ENCODE results near the gene MALT1. TPM values are rescaled to one million over a fixed set of nuclear protein-coding genes. Genes with fewer than 3 reads are reported as not detected.

The MALT1 gene
- total RNA-seq, 2 donors from 2014 or later, result 34.0 to 70.8 TPM

DNA sequence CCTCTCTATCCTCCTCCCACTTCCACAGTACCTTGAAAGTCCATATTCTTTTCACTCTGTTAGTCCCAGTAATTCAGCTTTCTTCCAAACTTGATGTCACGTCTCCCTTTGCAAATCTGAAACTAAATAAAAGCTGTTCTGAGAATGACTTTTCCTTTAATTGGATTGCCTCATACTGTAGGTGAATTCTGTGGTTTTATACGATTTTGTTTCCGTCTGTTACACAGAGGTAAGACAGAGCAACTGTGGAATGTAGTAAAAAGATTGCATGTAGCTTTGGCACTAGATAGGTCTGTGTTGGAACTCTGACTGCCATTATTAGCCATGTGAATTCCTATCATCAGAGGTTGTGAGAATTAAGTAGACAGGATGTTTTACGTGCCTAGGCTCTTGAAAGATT lies 25.9 kb downstream of the MALT1 start:
- H3K27ac Mint-ChIP-seq, result peak overlapping the region; percentile 35 to 85
- ATAC-seq (peak in 1 of 2 donors; percentile 53), DNase-seq (ENCODE audit: low spot score in 2 of 2) (no peak)
- H3K36me3 Mint-ChIP-seq, result peaks cover 22 to 37% of the 10 kb centered on the region in 2 donors
- peaks cover 0 to 7% of the 10 kb centered on the region in 2 donors for H3K9me3 Mint-ChIP-seq

- peaks cover 22 to 51% of the 10 kb centered on the region in 2 donors for H3K36me3 Mint-ChIP-seq
- ATAC-seq (no peak), DNase-seq (ENCODE audit: low spot score in 2 of 2) (no peak)
- H3K9me3 Mint-ChIP-seq, result peaks cover 0 to 11% of the 10 kb centered on the region in 2 donors
- no peak overlapping the region for H3K27ac Mint-ChIP-seq
Measured at GRCh38 chr18:58698701-58699193, 27.5 kb downstream of the MALT1 start.

GRCh38 chr18:58699551-58699950 lies 28.3 kb downstream of the MALT1 start:
- peaks cover 0 to 11% of the 10 kb centered on the region in 2 donors for H3K9me3 Mint-ChIP-seq
- H3K27ac Mint-ChIP-seq, result no peak overlapping the region
- no peak for ATAC-seq
- no peak for DNase-seq (ENCODE audit: low spot score in 2 of 2)
- peaks cover 22 to 53% of the 10 kb centered on the region in 2 donors for H3K36me3 Mint-ChIP-seq

- DNase-seq (ENCODE audit: low spot score in 2 of 2) (no peak), ATAC-seq (no peak)
- Mint-ChIP-seq H3K9me3 (peaks cover 0 to 7% of the 10 kb centered on the region in 2 donors), H3K36me3 (peaks cover 22 to 53% of the 10 kb centered on the region in 2 donors), H3K27ac (no peak overlapping the region)
Measured at GRCh38 chr18:58700209-58700608, 28.9 kb downstream of the MALT1 start.

- DNase-seq (ENCODE audit: low spot score in 2 of 2) (no peak), ATAC-seq (no peak)
- H3K27ac Mint-ChIP-seq, result no peak overlapping the region
- H3K36me3 Mint-ChIP-seq, result peaks cover 12 to 40% of the 10 kb centered on the region in 2 donors
- no peaks in the 10 kb centered on the region for H3K9me3 Mint-ChIP-seq
Measured at GRCh38 chr18:58712930-58713329, 41.7 kb downstream of the MALT1 start.

DNA sequence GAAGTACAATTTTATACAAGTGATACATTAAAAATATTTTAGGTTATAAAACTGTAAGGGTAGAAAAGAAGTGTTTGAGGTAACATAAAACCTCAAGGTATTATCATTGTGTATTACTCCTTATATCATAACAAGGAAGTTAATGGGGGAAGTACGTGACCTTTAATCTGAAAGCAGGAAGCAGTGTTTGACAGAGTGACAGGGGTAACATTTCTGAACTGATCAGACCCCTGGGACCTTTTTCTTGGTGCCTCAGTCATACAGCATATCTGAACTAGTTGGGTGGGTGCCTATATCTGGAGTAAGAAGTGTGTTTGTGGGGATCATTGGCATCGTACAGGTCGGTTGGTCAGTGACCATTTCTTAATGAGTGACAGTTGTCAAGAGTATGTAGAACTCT lies 43.0 kb downstream of the MALT1 start:
- Mint-ChIP-seq H3K27ac (peak overlapping the region; percentile 63 to 84), H3K9me3 (no peaks in the 10 kb centered on the region), H3K36me3 (peaks cover 12 to 28% of the 10 kb centered on the region in 2 donors)
- ATAC-seq, result peak in 1 of 2 donors; percentile 70
- DNase-seq (ENCODE audit: low spot score in 2 of 2), result no peak

DNA sequence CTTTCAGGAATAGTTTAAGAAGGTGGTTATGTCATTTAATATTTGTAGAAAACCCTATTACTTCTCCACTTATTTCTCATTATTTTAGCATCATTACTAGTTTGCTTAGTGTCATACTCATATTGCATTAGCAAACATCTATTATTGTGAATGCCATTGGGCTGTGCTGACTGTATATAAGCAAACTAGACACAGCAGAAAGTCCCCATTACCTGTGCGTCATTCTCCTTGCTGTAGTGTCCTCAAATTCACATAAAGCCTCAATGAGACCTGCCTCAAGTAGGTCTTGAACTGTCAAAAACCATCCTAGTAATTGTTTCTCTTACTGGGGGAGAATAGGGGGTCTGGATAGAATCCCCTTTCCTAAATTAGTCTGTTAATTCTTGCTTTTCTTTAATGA lies 43.6 kb downstream of the MALT1 start:
- DNase-seq (ENCODE audit: low spot score in 2 of 2), result no peak
- Mint-ChIP-seq H3K36me3 (peaks cover 12 to 22% of the 10 kb centered on the region in 2 donors), H3K27ac (peak overlapping the region in 1 of 2 donors; percentile 63), H3K9me3 (no peaks in the 10 kb centered on the region)
- ATAC-seq, result peak in 1 of 2 donors; percentile 49

- Mint-ChIP-seq H3K27ac (peak overlapping the region in 1 of 2 donors; percentile 63), H3K36me3 (peaks cover 12 to 27% of the 10 kb centered on the region in 2 donors)
- no peak for ATAC-seq
Measured at GRCh38 chr18:58715540-58715939, 44.3 kb downstream of the MALT1 start.

DNA sequence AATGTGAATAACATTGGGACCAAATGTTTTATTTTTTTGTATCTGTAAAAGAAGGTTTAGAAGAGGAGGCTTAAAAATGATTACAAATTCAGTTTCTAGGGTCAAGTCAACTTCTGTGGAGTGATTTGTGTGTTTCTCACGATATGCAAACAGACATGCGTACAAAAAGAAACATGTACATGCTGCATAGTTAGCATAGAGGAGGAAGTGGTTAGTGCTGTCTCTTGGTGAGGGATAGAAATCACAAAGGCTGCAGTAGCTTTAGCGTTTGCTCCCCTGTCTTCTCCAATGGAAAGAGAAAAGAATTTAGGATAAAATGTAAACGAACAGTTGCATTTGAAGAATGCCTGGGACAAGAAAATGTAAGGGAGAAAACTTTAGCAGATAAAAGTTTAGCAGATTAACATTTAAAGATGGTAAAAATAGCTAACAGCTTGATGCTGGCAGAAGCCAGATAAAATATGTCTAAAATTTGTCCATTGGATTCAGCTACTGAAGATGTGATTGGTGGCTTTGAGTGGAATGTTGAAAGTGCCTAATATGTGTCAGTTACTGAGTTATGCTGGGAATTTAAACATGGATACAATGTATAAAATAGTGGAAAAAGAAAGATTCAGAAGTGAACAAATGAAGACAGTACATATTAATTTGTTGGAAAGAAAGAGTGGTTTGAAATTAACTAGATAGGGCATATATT lies 44.9 kb downstream of the MALT1 start:
- Mint-ChIP-seq H3K9me3 (no peaks in the 10 kb centered on the region), H3K27ac (peak overlapping the region; percentile 63 to 79), H3K36me3 (peaks cover 12 to 27% of the 10 kb centered on the region in 2 donors)
- no peak for DNase-seq (ENCODE audit: low spot score in 2 of 2)
- peak; percentile 57 to 72 for ATAC-seq

More at GRCh38 chr18:58715540-58715939, 44.3 kb downstream of the MALT1 start:
- H3K9me3 Mint-ChIP-seq, result no peaks in the 10 kb centered on the region
- no peak for DNase-seq (ENCODE audit: low spot score in 2 of 2)

DNA sequence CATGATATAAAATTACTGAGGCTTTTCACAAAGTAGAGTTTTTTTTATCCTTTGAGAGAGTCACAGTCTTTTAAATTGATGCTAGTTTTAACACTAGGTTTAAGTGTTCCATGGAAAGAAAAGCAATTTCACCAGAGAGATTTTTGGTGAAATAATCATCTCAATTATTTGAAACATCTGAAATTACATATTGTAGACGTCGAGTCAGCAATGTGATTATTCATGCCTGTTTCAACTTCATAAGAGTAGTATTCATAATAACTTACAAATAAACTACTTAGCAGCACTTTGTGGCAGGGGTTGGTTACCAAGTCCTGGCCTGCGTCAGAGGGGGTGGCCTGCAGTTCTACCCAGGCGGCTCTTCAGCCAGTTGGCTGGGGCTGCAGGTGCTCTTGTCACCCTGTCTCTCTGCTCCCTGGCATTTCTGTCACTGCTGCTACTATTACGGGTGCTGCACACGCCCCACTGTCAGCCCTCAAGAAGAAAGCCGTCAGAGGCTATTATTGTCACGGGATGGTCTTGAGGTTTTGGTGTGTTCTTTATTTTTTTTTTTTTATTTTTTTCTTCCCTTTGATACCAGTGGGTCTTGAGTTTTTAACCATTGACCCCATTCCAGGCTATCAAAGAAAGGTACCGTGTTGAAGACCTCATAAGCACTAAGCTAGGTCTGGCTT lies 50.4 kb downstream of the MALT1 start:
- no peak for ATAC-seq
- peaks cover 3 to 11% of the 10 kb centered on the region in 2 donors for H3K36me3 Mint-ChIP-seq
- H3K27ac Mint-ChIP-seq, result no peak overlapping the region
- DNase-seq (ENCODE audit: low spot score in 2 of 2), result no peak
- no peaks in the 10 kb centered on the region for H3K9me3 Mint-ChIP-seq

DNA sequence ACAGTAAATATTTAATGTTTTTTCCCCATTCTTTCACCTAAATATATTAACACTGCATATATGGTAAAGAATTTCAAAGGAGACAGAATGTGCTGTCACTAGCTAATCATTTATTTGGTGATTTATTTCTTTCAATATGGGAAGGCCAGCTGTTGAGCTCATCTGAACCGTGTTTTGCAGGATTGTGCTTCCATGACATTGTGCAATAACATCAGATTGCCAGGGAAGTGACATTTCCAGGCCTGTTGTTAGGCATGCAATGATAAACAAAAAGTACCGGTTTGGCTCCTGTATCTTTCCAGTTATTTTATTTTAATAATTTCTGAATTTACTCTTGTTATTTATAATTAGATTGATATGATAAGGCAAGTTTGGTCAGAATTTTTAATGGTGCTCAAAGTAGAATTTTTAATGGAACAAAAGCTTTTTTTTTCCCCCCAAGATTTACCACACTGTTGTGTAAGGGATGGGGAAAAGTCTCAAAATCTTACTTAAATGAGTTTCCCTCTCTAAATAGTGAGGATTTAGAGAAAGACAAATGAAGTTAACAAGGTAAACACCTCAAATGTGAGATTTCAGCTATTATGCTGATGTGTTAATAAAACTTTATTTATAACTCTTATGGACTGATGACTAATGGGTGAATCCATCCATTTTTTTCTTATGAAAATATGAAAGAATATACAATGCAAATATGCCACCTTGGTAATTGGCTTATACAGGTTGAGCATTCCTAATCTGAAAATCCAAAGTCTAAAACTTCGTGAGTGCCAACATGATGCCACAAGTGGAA lies 52.7 kb downstream of the MALT1 start:
- Mint-ChIP-seq H3K36me3 (peaks cover 0 to 11% of the 10 kb centered on the region in 2 donors), H3K9me3 (no peaks in the 10 kb centered on the region), H3K27ac (no peak overlapping the region)
- DNase-seq (ENCODE audit: low spot score in 2 of 2) (no peak), ATAC-seq (no peak)

GRCh38 chr18:58726671-58727070 lies 55.4 kb downstream of the MALT1 start:
- Mint-ChIP-seq H3K27ac (peak overlapping the region in 1 of 2 donors; percentile 78), H3K36me3 (peaks cover 0 to 6% of the 10 kb centered on the region in 2 donors)

DNA sequence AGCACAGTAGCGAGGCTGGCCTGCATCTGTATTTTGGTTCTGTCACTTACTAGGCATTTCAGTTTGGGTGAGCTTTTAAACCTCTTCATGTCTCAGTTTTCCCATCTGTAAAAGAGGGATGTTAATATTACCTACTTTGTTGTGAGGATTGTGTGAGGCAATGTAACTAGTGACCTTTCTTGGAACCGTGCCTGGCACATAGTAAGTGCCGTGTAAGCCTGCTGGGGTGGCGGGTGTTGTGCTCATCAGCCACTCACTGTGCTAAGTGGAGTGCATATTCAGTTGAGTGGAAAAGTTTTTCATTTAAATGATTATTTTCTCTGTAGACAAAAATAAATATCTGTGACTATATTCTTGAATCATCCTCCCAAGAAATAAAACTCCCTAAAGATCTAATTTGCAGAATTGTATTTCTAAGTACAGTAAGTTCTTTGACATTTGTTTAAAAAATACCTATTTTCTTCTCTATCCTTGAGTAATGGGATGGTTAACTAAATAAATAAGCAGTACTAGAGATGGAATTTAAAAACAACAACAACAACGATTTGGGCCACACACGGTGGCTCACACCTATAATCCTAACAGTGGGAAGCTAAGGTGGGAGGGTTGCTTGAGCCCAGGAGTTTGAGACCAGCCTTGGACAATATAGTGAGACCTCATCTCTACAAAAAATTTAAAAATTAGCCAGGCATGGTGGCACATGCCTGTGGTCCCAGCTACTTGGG lies 56.7 kb downstream of the MALT1 start:
- H3K36me3 Mint-ChIP-seq, result peaks cover 0 to 6% of the 10 kb centered on the region in 2 donors
- ATAC-seq, result no peak
- no peak overlapping the region for H3K27ac Mint-ChIP-seq
- no peak for DNase-seq (ENCODE audit: low spot score in 2 of 2)
- no peaks in the 10 kb centered on the region for H3K9me3 Mint-ChIP-seq

More at GRCh38 chr18:58726671-58727070, 55.4 kb downstream of the MALT1 start:
- no peak for DNase-seq (ENCODE audit: low spot score in 2 of 2)
- no peak for ATAC-seq
- H3K9me3 Mint-ChIP-seq, result no peaks in the 10 kb centered on the region

DNA sequence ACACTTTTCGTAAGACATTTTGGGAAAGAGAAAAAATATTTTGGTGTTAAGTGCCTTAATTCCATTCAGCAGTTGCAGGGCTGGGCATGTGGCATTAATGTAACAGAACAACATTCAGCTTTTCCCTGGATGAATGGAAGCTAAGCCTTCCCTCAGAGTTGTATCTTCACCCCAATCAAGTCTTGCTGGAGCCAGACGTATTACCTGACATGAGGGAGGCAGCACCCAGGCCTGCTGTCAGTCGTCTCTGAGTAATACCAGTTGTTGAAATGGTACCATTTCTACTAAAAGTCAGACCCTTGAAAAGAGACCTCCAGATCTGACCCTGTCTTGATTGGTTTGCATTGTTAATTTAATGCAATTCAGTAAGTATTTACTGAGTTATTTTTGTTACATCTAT lies 57.5 kb downstream of the MALT1 start:
- peaks cover 0 to 6% of the 10 kb centered on the region in 2 donors for H3K36me3 Mint-ChIP-seq
- H3K27ac Mint-ChIP-seq, result no peak overlapping the region
- no peak for DNase-seq (ENCODE audit: low spot score in 2 of 2)
- H3K9me3 Mint-ChIP-seq, result no peaks in the 10 kb centered on the region
- no peak for ATAC-seq

DNA sequence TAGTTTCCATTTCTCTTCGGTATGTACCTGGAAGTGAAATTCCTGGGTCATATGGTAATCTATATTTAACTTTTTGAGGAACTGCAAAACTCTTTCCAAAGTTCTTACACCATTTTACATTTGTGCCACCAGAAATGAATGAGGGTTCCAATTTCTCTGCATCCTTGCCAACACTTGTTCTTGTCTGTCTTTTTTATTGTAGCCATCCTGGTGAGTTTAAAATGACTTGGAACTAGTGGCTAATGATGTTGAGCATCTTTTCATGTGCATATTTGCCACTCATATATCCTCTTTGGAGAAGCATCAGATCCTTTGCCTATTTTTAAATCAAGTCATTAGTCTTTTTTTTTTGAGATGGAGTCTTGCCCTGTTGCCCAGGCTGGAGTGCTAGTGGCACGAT lies 59.4 kb downstream of the MALT1 start:
- H3K9me3 Mint-ChIP-seq, result no peaks in the 10 kb centered on the region

GRCh38 chr18:58732471-58732870 lies 61.2 kb downstream of the MALT1 start:
- Mint-ChIP-seq H3K27ac (no peak overlapping the region), H3K9me3 (no peaks in the 10 kb centered on the region), H3K36me3 (peaks cover 0 to 30% of the 10 kb centered on the region in 2 donors)
- DNase-seq (ENCODE audit: low spot score in 2 of 2) (no peak), ATAC-seq (no peak)

More for the DNA sequence above, 59.4 kb downstream of the MALT1 start:
- H3K36me3 Mint-ChIP-seq, result peaks cover 0 to 17% of the 10 kb centered on the region in 2 donors
- H3K27ac Mint-ChIP-seq, result peak overlapping the region in 1 of 2 donors; percentile 3
- DNase-seq (ENCODE audit: low spot score in 2 of 2) (no peak), ATAC-seq (no peak)

Data from activated naive CD4-positive, alpha-beta T cell treated with anti-CD3 and anti-CD28 coated beads, Interleukin-2, amount 50 U/mL, for 72 hours (primary cell).